Mesodermal cell (in vitro differentiated cells): ENCODE measurements around the gene APOBEC3C.
A peak's percentile ranks its signal among the peaks of the same experiment; 100 is the strongest.
"Not testable (repeated sequence)": the region's sequence is repeated elsewhere in the genome, so short reads cannot be mapped to it uniquely, and the experiment has no call there.

Source experiments
- H3K27ac ChIP-seq: 2 replicates; pipeline ENCODE4 v1.7.0; 2013; ENCODE audit warnings: mild to moderate bottlenecking, low read depth, low read length, moderate library complexity; ENCODE audit not compliant: severe bottlenecking
- H3K36me3 ChIP-seq: 2 replicates; pipeline ENCODE4 v1.7.1; 2013; ENCODE audit warnings: mild to moderate bottlenecking, low read length, moderate library complexity; ENCODE audit not compliant: control insufficient read depth, insufficient read depth
- H3K4me1 ChIP-seq: one replicate; pipeline ENCODE4 v1.7.1; 2013; ENCODE audit warnings: mild to moderate bottlenecking, low read length; ENCODE audit not compliant: insufficient read depth, control insufficient read depth, poor library complexity, severe bottlenecking
- H3K4me3 ChIP-seq: 2 replicates; pipeline ENCODE4 v1.7.0; 2013; ENCODE audit warnings: low read length, control low read depth, mild to moderate bottlenecking; ENCODE audit not compliant: insufficient read depth, poor library complexity, severe bottlenecking; ENCODE audit errors: extremely low read depth
- H3K9me3 ChIP-seq: 2 replicates; pipeline ENCODE4 v1.7.1; 2013; ENCODE audit warnings: mild to moderate bottlenecking, low read length, moderate library complexity; ENCODE audit not compliant: control insufficient read depth
- WGBS, 2 experiments: methylation state at CpG; one replicate each; pipeline ENCODE4 v1.1.5; 2013; ENCODE audit warnings: missing lambda C conversion rate in 2 of 2; ENCODE audit not compliant: insufficient coverage in 2 of 2; 5-methylcytosine and 5-hydroxymethylcytosine counted together

Gene APOBEC3C

GRCh38 chr22:38971791-38972190 is 42.3 kb upstream of the APOBEC3C start:
- Histone ChIP-seq H3K9me3 (peaks cover 10% of the 10 kb centered on the region), H3K36me3 (no peaks in the 10 kb centered on the region), H3K4me3 (no peak overlapping the region), H3K4me1 (no peaks in the 10 kb centered on the region), H3K27ac (no peak overlapping the region)
- WGBS, 2 experiments: 92 to 100% methylated on average over 1 to 2 of the region's 3 CpGs

- WGBS, 2 experiments: 77 to 93% methylated on average over 2 to 3 of the region's 5 CpGs
Measured at GRCh38 chr22:38972558-38972957, 41.5 kb upstream of the APOBEC3C start.

GRCh38 chr22:38973289-38974169 is 40.5 kb upstream of the APOBEC3C start:
- no peaks in the 10 kb centered on the region for H3K36me3 ChIP-seq
- no peaks in the 10 kb centered on the region for H3K4me1 ChIP-seq
- peaks cover 15% of the 10 kb centered on the region for H3K9me3 ChIP-seq
- 52 to 53% methylated on average over 13 of the region's 15 CpGs for WGBS, 2 experiments
- H3K27ac ChIP-seq: no peak overlapping the region
- H3K4me3 ChIP-seq: no peak overlapping the region

More at GRCh38 chr22:38972558-38972957, 41.5 kb upstream of the APOBEC3C start:
- no peak overlapping the region for H3K4me3 ChIP-seq
- H3K9me3 ChIP-seq: peaks cover 15% of the 10 kb centered on the region
- no peaks in the 10 kb centered on the region for H3K4me1 ChIP-seq
- H3K36me3 ChIP-seq: no peaks in the 10 kb centered on the region
- no peak overlapping the region for H3K27ac ChIP-seq

- Histone ChIP-seq H3K27ac (no peak overlapping the region), H3K4me3 (no peak overlapping the region), H3K4me1 (no peaks in the 10 kb centered on the region), H3K9me3 (peaks cover 15% of the 10 kb centered on the region), H3K36me3 (no peaks in the 10 kb centered on the region)
- 87 to 91% methylated on average over 13 to 18 of the region's 18 CpGs for WGBS, 2 experiments
Measured at GRCh38 chr22:38974170-38974825, 39.8 kb upstream of the APOBEC3C start.

GRCh38 chr22:38974826-38975175 is 39.3 kb upstream of the APOBEC3C start:
- Histone ChIP-seq H3K27ac (no peak overlapping the region), H3K9me3 (peaks cover 15% of the 10 kb centered on the region), H3K4me1 (no peaks in the 10 kb centered on the region), H3K36me3 (no peaks in the 10 kb centered on the region), H3K4me3 (no peak overlapping the region)
- 97 to 100% methylated on average over 4 to 7 of the region's 7 CpGs for WGBS, 2 experiments

- not testable (repeated sequence) for H3K4me3 ChIP-seq, H3K4me1 ChIP-seq, H3K36me3 ChIP-seq, H3K27ac ChIP-seq
- WGBS, 2 experiments: 91 to 100% methylated on average over 3 to 4 of the region's 4 CpGs
- peaks cover 15% of the 10 kb centered on the region for H3K9me3 ChIP-seq
Measured at GRCh38 chr22:38977289-38977688, 36.8 kb upstream of the APOBEC3C start.

- H3K27ac ChIP-seq, H3K4me1 ChIP-seq, H3K36me3 ChIP-seq, H3K4me3 ChIP-seq: not testable (repeated sequence)
- H3K9me3 ChIP-seq: peaks cover 34% of the 10 kb centered on the region
- 84 to 89% methylated on average over 7 to 8 of the region's 10 CpGs for WGBS, 2 experiments
Measured at GRCh38 chr22:38980587-38980986, 33.5 kb upstream of the APOBEC3C start.

GRCh38 chr22:38981005-38981991 is 32.8 kb upstream of the APOBEC3C start:
- 73 to 84% methylated on average over 11 to 13 of the region's 27 CpGs for WGBS, 2 experiments
- no peak overlapping the region for H3K4me3 ChIP-seq
- H3K27ac ChIP-seq: no peak overlapping the region
- no peaks in the 10 kb centered on the region for H3K36me3 ChIP-seq
- H3K4me1 ChIP-seq: peaks cover 3% of the 10 kb centered on the region
- H3K9me3 ChIP-seq: peaks cover 27% of the 10 kb centered on the region

GRCh38 chr22:38981992-38982927 is 31.8 kb upstream of the APOBEC3C start, which contains the start of gene APOBEC3B:
TSS of gene APOBEC3B (plus strand) at chr22:38982347. CDS start at chr22:38982454, 107 bp downstream.
- Histone ChIP-seq H3K9me3 (peaks cover 25% of the 10 kb centered on the region), H3K4me1 (peaks cover 3% of the 10 kb centered on the region), H3K4me3 (peak within 1 kb of the TSS; percentile 5), H3K27ac (no peak within 1 kb of the TSS), H3K36me3 (no peaks in the 10 kb centered on the region)
- WGBS, 2 experiments: 51 to 53% methylated on average over 12 to 14 of the region's 16 CpGs
